ENCODE results near the gene CMSS1.

- TF ChIP-seq BRD4 (CRISPR knock-in tag; IDR thresholded peaks at IDR 0.05) = no peak
- no peak for TF ChIP-seq ZNF263 (CRISPR knock-in tag; IDR thresholded peaks at IDR 0.05)
- TF ChIP-seq CTCF (CRISPR knock-in tag; IDR thresholded peaks at IDR 0.05) = no peak
- no peak for TF ChIP-seq E2F1 (CRISPR knock-in tag; IDR thresholded peaks at IDR 0.05)
- TF ChIP-seq ATF2 (CRISPR knock-in tag; IDR thresholded peaks at IDR 0.05) = no peak
- TF ChIP-seq ZZZ3 (CRISPR knock-in tag; IDR thresholded peaks at IDR 0.05; ENCODE audit: borderline replicate concordance) = no peak
- TF ChIP-seq POLR2A (IDR thresholded peaks at IDR 0.05; ENCODE audit: insufficient read depth in 1 of 2, low read depth in 2 of 2, low read length in 2 of 2) = no peak
- no peak for TF ChIP-seq SNAPC5 (CRISPR knock-in tag; IDR thresholded peaks at IDR 0.05; ENCODE audit: borderline replicate concordance)
- no peak for TF ChIP-seq NFE2L2 (IDR thresholded peaks at IDR 0.05; ENCODE audit: low read length)
- no peak for TF ChIP-seq ZNF597 (CRISPR knock-in tag; IDR thresholded peaks at IDR 0.05)
- no peak for TF ChIP-seq CCAR2 (optimal IDR thresholded peaks at IDR 0.05; ENCODE audit: low read depth, low read length)
These were observed 65.4 kb downstream of the CMSS1 start for GRCh38 chr3:99883138-99883461.

Data from HepG2 (cell line).